Endothelial cell of umbilical vein (primary cell): ENCODE results near the gene SEMA6A.

Experiments
- JUN ChIP-seq: IDR thresholded peaks from 2 replicates; pipeline ENCODE4 v1.6.1; 2011; ENCODE audit warnings: borderline replicate concordance, low read depth; ENCODE audit not compliant: insufficient read length, insufficient read depth
- MYC ChIP-seq: IDR thresholded peaks from one replicate; pipeline ENCODE4 v1.6.1; 2011; ENCODE audit warnings: mild to moderate bottlenecking, low read depth, low read length
- POLR2A ChIP-seq: IDR thresholded peaks from 2 replicates; pipeline ENCODE4 v1.6.1; 2012; ENCODE audit warnings: low read depth, mild to moderate bottlenecking, control low read depth, low read length
- POLR2AphosphoS5 ChIP-seq: IDR thresholded peaks from 2 replicates; pipeline ENCODE4 v1.6.1; 2012; ENCODE audit warnings: low read depth, mild to moderate bottlenecking, control low read depth, low read length, moderate library complexity; ENCODE audit not compliant: insufficient read depth
- TF ChIP-seq, protein P1 (sequence below), 2 donors: IDR thresholded peaks; 1 replicate in 1 of 2; 2 replicates in 1 of 2; pipeline ENCODE4 v1.5.1; 2011; ENCODE audit warnings: low read length in 2 of 2, mild to moderate bottlenecking in 2 of 2, moderate library complexity in 2 of 2, control low read depth in 1 of 2, inconsistent platforms in 1 of 2, low read depth in 1 of 2; ENCODE audit not compliant: insufficient read depth in 1 of 2; ENCODE audit errors: extremely low read depth in 1 of 2

DNA sequence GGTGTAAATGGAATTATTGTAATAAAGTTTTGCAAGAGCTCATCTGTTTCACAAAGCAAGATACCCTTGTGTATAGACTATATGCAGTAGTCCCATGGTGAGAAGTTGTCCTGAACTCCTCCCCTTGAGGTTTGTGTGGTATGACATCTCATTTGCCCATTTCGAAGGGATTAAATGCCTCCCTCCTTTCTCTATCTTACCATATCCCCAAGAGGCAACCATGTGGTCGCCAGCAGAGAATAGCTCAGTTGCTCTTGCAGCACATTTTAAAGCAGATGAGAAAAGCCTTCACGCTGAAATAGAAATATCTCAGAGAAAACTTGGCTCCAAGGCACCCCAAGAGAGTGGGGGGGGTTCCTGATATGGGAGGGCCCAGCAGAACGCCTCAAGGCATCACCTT is 4.6 kb downstream of the SEMA6A start:
- TF ChIP-seq POLR2A (no peak), JUN (no peak), POLR2AphosphoS5 (no peak), MYC (no peak)
- TF ChIP-seq, protein P1, sequence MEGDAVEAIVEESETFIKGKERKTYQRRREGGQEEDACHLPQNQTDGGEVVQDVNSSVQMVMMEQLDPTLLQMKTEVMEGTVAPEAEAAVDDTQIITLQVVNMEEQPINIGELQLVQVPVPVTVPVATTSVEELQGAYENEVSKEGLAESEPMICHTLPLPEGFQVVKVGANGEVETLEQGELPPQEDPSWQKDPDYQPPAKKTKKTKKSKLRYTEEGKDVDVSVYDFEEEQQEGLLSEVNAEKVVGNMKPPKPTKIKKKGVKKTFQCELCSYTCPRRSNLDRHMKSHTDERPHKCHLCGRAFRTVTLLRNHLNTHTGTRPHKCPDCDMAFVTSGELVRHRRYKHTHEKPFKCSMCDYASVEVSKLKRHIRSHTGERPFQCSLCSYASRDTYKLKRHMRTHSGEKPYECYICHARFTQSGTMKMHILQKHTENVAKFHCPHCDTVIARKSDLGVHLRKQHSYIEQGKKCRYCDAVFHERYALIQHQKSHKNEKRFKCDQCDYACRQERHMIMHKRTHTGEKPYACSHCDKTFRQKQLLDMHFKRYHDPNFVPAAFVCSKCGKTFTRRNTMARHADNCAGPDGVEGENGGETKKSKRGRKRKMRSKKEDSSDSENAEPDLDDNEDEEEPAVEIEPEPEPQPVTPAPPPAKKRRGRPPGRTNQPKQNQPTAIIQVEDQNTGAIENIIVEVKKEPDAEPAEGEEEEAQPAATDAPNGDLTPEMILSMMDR (IDR thresholded peaks at IDR 0.05; ENCODE audit: extremely low read depth in 1 of 2, insufficient read depth in 1 of 2, low read depth in 1 of 2, low read length in 2 of 2), result no peak
